Stimulated activated CD4-positive, alpha-beta T cell treated with anti-CD3 and anti-CD28 coated beads, TNF-alpha, amount 100 ng/mL, for 24 hours (primary cell): ENCODE data around the gene PRKG1.

ENCODE experiments used
- DNase-seq, 3 experiments: peaks; one replicate each; pipeline ENCODE4 v3.0.0-alpha.2; 2020; ENCODE audit warnings: low read depth in 3 of 3

PRKG1 gene

GRCh38 chr10:51588984-51589383 lies 514.7 kb downstream of the PRKG1 start:
- DNase-seq: no peak

GRCh38 chr10:51590818-51591217 lies 516.5 kb downstream of the PRKG1 start:
- no peak for DNase-seq

- DNase-seq: no peak
Observed at GRCh38 chr10:51596695-51597094, 522.4 kb downstream of the PRKG1 start.

GRCh38 chr10:51599647-51600046 lies 525.4 kb downstream of the PRKG1 start:
- no peak for DNase-seq

- no peak for DNase-seq
Observed at GRCh38 chr10:51602326-51602725, 528.0 kb downstream of the PRKG1 start.

- DNase-seq: no peak
Observed at GRCh38 chr10:51604579-51604978, 530.3 kb downstream of the PRKG1 start.

GRCh38 chr10:51606825-51607462 lies 532.7 kb downstream of the PRKG1 start:
- DNase-seq: no peak

- DNase-seq: no peak
Observed at GRCh38 chr10:51607463-51607835, 533.2 kb downstream of the PRKG1 start.

- DNase-seq: no peak
Observed at GRCh38 chr10:51608211-51608610, 533.9 kb downstream of the PRKG1 start.

- DNase-seq: no peak
Observed at GRCh38 chr10:51615764-51616298, 541.5 kb downstream of the PRKG1 start.

GRCh38 chr10:51617576-51618235 lies 543.4 kb downstream of the PRKG1 start:
- DNase-seq: no peak

- DNase-seq: no peak
Observed at GRCh38 chr10:51619365-51619764, 545.1 kb downstream of the PRKG1 start.

- no peak for DNase-seq
Observed at GRCh38 chr10:51620131-51620530, 545.8 kb downstream of the PRKG1 start.

- no peak for DNase-seq
Observed at GRCh38 chr10:51624013-51624412, 549.7 kb downstream of the PRKG1 start.

GRCh38 chr10:51629934-51630639 lies 555.8 kb downstream of the PRKG1 start:
- no peak for DNase-seq

- DNase-seq: no peak
Observed at GRCh38 chr10:51630640-51631005, 556.3 kb downstream of the PRKG1 start.

GRCh38 chr10:51635436-51635835 lies 561.1 kb downstream of the PRKG1 start:
- no peak for DNase-seq

- DNase-seq: no peak
Observed at GRCh38 chr10:51638211-51638610, 563.9 kb downstream of the PRKG1 start.

GRCh38 chr10:51638737-51639136 lies 564.5 kb downstream of the PRKG1 start:
- DNase-seq: no peak

GRCh38 chr10:51640120-51640819 lies 566.0 kb downstream of the PRKG1 start:
- no peak for DNase-seq

- DNase-seq: no peak
Observed at GRCh38 chr10:51642581-51642980, 568.3 kb downstream of the PRKG1 start.

- no peak for DNase-seq
Observed at GRCh38 chr10:51643734-51644133, 569.4 kb downstream of the PRKG1 start.
